SK-N-MC (cell line): ENCODE results near the gene EXT2.

Experiments used
- DNase-seq: peaks from one replicate; pipeline ENCODE4 v3.0.0-alpha.2; 2011; ENCODE audit warnings: low read depth, low spot score
- H3K27ac ChIP-seq: fragments of 200-600 bp; sonication (generic); 2 replicates; pipeline ENCODE4 v1.5.1; 2016; ENCODE audit warnings: mixed run types
- H3K36me3 ChIP-seq: fragments of 200-600 bp; sonication (generic); 2 replicates; pipeline ENCODE4 v1.6.1; 2017; ENCODE audit warnings: antibody characterized with exemption, low read length, mixed read lengths; ENCODE audit not compliant: insufficient read depth
- H3K4me3 ChIP-seq: fragments of 200-600 bp; sonication (generic); 2 replicates; pipeline ENCODE4 v1.5.1; 2016
- H3K9ac ChIP-seq: fragments of 200-600 bp; sonication (generic); 2 replicates; pipeline ENCODE4 v1.8.0; 2017; ENCODE audit warnings: mixed run types, mixed read lengths; ENCODE audit not compliant: insufficient read length
- H3K9me3 ChIP-seq: fragments of 200-600 bp; sonication (generic); 2 replicates; pipeline ENCODE4 v1.6.1; 2017; ENCODE audit warnings: low read depth, mild to moderate bottlenecking, antibody characterized with exemption, low read length, moderate library complexity, mixed read lengths
- EZH2 ChIP-seq: fragments of 200-600 bp; sonication (generic); IDR thresholded peaks from one replicate; pipeline ENCODE4 v1.6.1; 2017; ENCODE audit warnings: antibody characterized with exemption
- FOXP2 ChIP-seq: optimal IDR thresholded peaks from 2 replicates; pipeline ENCODE3; 2011; ENCODE audit warnings: mild to moderate bottlenecking, moderate library complexity; ENCODE audit not compliant: insufficient read depth; ENCODE audit errors: extremely low read length, control extremely low read depth
- POLR2AphosphoS5 ChIP-seq: IDR thresholded peaks from 2 replicates; pipeline ENCODE4 v1.6.1; 2012; ENCODE audit warnings: mild to moderate bottlenecking, low read depth, low read length, borderline replicate concordance

EXT2 gene

DNA sequence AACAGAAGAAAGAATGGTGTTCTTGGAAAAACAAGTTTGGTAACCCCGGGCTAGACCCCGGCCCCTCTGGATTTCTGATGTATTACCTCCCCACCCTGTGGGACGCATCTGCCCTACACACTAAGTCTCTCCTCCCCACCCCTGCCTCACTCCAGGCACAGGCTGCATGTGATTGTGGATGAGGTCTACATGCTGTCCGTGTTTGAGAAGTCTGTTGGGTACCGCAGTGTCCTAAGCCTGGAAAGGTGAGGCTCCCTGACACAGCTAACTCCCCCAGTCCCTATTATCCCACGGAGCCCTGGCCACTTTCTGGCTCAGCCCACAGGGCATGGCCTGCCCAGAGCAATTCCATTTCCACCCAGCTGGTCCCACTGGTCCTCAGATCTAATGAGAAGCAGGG lies 16.1 kb upstream of the EXT2 start:
- Histone ChIP-seq H3K9me3 (no peaks in the 10 kb centered on the region), H3K4me3 (no peak overlapping the region), H3K27ac (no peak overlapping the region), H3K9ac (no peak overlapping the region), H3K36me3 (no peaks in the 10 kb centered on the region)
- TF ChIP-seq EZH2 = no peak
- no peak for DNase-seq

DNA sequence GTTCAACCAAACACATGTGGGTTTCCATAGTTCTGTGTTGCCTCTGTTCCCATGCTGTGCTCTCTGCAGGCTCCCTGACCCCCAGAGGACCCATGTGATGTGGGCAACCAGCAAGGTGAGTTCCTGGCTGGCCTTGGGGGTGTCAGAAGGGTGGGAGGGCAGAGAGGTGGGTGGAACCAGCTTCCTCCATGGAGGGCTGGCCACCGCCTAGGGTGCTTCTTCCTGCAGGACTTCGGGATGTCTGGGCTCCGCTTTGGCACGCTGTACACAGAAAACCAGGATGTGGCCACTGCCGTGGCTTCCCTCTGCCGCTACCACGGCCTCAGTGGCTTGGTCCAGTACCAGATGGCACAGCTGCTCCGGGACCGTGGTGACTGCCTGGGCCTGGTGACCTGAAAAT lies 14.5 kb upstream of the EXT2 start:
- no peak overlapping the region for H3K9ac ChIP-seq
- no peaks in the 10 kb centered on the region for H3K36me3 ChIP-seq
- DNase-seq = no peak
- H3K9me3 ChIP-seq = no peaks in the 10 kb centered on the region
- TF ChIP-seq EZH2 (no peak), FOXP2 (no peak), POLR2AphosphoS5 (no peak)
- no peak overlapping the region for H3K27ac ChIP-seq
- no peak overlapping the region for H3K4me3 ChIP-seq

DNA sequence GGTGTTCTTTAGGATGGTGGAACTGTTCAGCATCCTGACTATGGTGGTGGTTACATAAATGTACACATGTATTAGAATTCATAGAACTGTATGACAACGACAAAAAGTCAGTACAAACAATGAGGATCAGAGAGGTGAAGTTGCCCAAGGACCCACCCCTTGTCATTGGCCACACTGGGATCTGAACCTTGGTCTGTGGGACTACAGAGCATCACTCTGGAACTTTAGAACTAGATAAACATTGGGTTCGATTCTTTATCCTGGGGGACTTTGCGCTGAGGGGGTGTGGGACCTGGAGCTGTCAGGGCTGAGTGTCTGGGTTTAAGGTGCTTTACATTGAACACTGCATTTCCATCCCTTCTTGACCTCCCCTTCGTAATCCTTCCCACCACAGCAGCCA lies 12.8 kb upstream of the EXT2 start:
- Histone ChIP-seq H3K27ac (no peak overlapping the region), H3K9me3 (no peaks in the 10 kb centered on the region), H3K4me3 (no peak overlapping the region), H3K9ac (no peak overlapping the region), H3K36me3 (no peaks in the 10 kb centered on the region)
- no peak for DNase-seq
- TF ChIP-seq EZH2 = no peak
- no peak for TF ChIP-seq FOXP2
- TF ChIP-seq POLR2AphosphoS5 = no peak

DNA sequence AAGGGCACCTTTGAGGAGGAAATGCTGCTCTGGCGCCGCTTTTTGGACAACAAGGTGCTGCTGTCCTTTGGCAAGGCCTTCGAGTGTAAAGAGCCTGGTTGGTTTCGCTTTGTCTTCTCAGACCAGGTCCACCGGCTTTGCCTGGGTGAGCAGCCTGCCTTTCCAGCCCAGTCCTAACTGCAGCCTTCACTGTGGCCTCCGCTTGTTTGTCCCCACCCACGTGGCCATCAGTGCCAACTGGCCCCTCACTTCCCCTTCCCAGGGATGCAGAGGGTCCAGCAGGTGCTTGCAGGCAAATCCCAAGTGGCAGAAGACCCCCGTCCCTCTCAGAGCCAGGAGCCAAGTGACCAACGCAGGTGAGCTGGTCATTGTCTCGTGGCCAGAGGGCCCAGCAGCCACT lies 12.0 kb upstream of the EXT2 start:
- no peak overlapping the region for H3K27ac ChIP-seq
- TF ChIP-seq EZH2 = no peak
- no peak for TF ChIP-seq FOXP2
- TF ChIP-seq POLR2AphosphoS5 = no peak

DNA sequence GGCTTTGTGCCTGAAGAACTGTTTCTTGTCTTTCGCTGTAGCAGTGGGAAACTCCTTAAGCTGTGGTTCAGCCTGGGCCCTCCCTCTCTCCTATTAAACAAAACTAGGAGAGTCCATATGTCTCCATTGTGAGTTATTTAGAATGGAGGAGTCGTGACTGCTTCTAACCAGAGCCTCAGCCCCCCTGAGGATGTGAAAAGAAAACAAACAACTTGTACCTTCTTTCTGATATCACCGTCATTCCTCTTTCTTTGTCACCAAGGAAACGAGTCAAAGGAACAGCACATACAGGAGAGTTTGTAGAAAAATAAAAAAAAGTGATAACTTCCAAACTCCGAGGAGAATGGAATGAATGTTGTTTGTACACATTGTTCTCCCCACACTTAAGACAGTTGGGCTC lies 11.6 kb upstream of the EXT2 start:
- H3K27ac ChIP-seq = no peak overlapping the region

More for the DNA sequence above, 12.0 kb upstream of the EXT2 start:
- Histone ChIP-seq H3K9me3 (no peaks in the 10 kb centered on the region), H3K9ac (no peak overlapping the region), H3K4me3 (no peak overlapping the region), H3K36me3 (no peaks in the 10 kb centered on the region)
- DNase-seq = no peak

DNA sequence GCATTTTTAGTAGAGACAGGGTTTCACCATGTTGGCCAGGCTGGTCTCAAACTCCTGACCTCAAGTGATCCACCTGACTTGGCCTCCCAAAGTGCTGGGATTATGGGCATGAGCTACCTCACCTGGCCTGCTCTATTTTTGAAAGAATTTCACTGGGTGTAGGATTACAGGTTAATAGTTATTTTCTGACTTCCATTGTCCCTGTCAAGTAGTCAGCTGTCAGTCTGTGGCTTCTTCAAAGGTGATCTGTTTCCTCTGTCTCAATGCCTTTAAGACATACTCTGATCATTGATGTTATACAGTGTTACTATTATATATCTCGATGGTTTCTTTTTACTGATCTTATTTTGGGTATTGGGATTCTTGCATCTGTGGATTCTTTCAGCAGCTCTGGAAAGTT lies 10.1 kb upstream of the EXT2 start:
- Histone ChIP-seq H3K9ac (no peak overlapping the region), H3K4me3 (no peak overlapping the region), H3K27ac (no peak overlapping the region), H3K9me3 (no peaks in the 10 kb centered on the region), H3K36me3 (no peaks in the 10 kb centered on the region)
- DNase-seq = no peak
- TF ChIP-seq EZH2 = no peak
- no peak for TF ChIP-seq FOXP2
- TF ChIP-seq POLR2AphosphoS5 = no peak

More for the DNA sequence above, 11.6 kb upstream of the EXT2 start:
- no peaks in the 10 kb centered on the region for H3K36me3 ChIP-seq
- H3K9ac ChIP-seq = no peak overlapping the region
- no peak overlapping the region for H3K4me3 ChIP-seq
- TF ChIP-seq POLR2AphosphoS5 = no peak
- no peak for TF ChIP-seq EZH2
- TF ChIP-seq FOXP2 = no peak
- H3K9me3 ChIP-seq = no peaks in the 10 kb centered on the region
- no peak for DNase-seq

DNA sequence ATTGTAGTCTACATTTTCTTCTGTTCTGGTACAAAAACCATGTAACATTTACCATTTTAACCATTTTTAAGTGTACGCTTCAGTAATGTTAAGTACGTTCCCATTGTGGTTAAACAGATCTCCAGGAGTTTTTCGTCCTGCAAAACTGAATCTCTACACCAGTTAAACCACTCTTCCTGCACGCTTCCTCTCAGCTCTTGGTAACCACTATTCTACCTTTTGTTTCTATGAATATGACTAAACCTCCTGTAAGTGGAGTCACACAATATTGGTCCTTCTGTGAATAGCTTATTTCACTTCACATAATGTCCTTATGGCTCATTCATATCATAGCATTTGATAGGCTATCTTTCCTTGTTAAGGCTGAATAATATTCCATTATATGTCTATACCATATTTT lies 7.1 kb upstream of the EXT2 start:
- Histone ChIP-seq H3K9me3 (no peaks in the 10 kb centered on the region), H3K36me3 (no peaks in the 10 kb centered on the region), H3K27ac (no peak overlapping the region), H3K4me3 (no peak overlapping the region), H3K9ac (no peak overlapping the region)
- no peak for DNase-seq
- TF ChIP-seq EZH2 (no peak), POLR2AphosphoS5 (no peak), FOXP2 (no peak)

DNA sequence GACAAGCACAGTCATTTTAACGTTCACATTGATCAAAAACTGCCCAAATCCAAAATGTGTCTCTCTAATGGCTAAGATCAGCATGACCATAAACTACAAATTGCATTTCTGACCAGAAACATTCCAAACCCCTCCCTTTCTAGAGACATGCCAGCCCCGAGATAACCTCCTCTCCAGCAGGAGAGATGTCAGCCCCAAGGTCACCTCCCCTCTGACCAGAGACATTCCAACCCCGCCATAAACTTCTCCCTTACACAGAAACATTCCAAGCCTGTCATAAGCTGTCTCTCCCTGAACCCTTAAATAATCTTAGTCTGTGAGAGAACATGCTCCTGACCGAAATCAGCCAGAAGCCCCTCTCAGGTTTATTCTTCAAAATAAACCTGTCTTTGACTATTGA lies 6.6 kb upstream of the EXT2 start:
- DNase-seq = no peak
- no peak overlapping the region for H3K4me3 ChIP-seq
- no peak for TF ChIP-seq FOXP2

DNA sequence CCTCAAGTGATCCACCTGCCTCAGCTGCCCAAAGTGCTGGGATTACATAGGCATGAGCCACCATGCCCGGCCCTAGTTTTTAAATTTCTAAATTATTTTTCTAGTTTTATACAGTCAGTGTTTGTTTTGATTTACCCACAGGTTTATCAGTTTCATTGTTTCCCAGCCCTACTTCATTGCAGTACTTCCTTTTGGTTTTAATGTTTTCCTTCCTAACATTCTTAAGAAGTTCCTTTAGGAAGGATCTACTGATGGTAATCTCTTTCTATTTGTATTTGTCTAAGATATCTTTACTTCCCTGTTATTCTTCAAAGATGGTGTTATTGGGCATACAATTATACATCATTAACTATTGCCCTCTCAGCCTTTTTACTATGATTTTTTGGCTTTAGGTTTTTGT lies 4.9 kb upstream of the EXT2 start:
- DNase-seq = no peak
- H3K4me3 ChIP-seq = no peak overlapping the region
- H3K9ac ChIP-seq = no peak overlapping the region
- TF ChIP-seq EZH2 (no peak), POLR2AphosphoS5 (no peak), FOXP2 (no peak)
- H3K36me3 ChIP-seq = no peaks in the 10 kb centered on the region
- H3K27ac ChIP-seq = no peak overlapping the region
- H3K9me3 ChIP-seq = no peaks in the 10 kb centered on the region

More for the DNA sequence above, 6.6 kb upstream of the EXT2 start:
- Histone ChIP-seq H3K9me3 (no peaks in the 10 kb centered on the region), H3K27ac (no peak overlapping the region), H3K36me3 (no peaks in the 10 kb centered on the region), H3K9ac (no peak overlapping the region)

DNA sequence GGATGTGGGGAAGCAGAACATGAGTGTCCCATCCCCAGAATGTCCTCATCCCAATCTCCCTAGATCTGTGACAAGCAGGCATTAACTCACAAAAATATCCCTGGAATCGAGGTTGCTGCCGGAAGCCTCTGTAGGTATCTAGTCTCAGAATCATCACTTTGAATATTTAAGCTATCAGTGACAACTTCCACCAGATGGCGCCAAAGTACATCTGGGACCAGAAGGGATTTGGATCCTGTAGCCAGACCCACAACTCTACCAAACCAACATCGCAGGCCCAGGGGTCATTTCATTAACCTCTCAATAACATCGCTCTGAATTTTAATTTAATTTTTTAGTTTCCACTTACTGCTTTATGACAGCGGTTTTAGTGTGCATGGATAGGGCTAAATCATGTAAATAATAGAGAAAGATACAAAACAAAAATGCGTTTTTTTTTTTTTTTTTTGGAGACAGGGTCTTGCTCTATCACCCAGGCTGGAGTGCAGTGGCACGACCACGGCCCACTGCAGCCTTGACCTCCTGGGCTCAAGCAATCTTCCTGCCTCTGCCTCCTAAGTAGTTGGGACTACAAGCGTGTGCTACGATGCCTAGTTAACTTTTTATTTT lies 1.1 kb upstream of the EXT2 start:
- Histone ChIP-seq H3K4me3 (no peak overlapping the region), H3K9me3 (no peaks in the 10 kb centered on the region), H3K27ac (no peak overlapping the region), H3K36me3 (no peaks in the 10 kb centered on the region), H3K9ac (no peak overlapping the region)
- no peak for TF ChIP-seq EZH2
- TF ChIP-seq FOXP2 = no peak
- no peak for TF ChIP-seq POLR2AphosphoS5
- DNase-seq = peak; percentile 77
